K562 (cell line): ENCODE measurements around the gene PUM1. TPM values are rescaled to one million over a fixed set of nuclear protein-coding genes. Genes with fewer than 3 reads are reported as not detected.

Experiments
- CAMTA2 ChIP-seq: fragments of 250-450 bp; sonication (Bioruptor Pico); conservative IDR thresholded peaks from 2 replicates; pipeline ENCODE4 v1.5.1; 2022
- CREB3 ChIP-seq: fragments of 450-650 bp; conservative IDR thresholded peaks from 2 replicates; pipeline ENCODE4 v1.6.1; 2016; ENCODE audit warnings: missing genetic modification characterization, low read depth, mild to moderate bottlenecking, missing compliant biosample characterization, moderate library complexity
- MED1 ChIP-seq: sonication (generic); formaldehyde crosslinking; IDR thresholded peaks from 2 replicates; pipeline ENCODE4 v1.8.1; 2023; ENCODE audit warnings: missing genetic modification reagents, borderline replicate concordance
- MIER1 ChIP-seq: fragments of 450-650 bp; IDR thresholded peaks from 2 replicates; pipeline ENCODE4 v1.6.1; 2016; ENCODE audit warnings: antibody characterized with exemption, mild to moderate bottlenecking, low read depth
- MTA3 ChIP-seq: fragments of 450-650 bp; formaldehyde crosslinking; IDR thresholded peaks from 2 replicates; pipeline ENCODE4 v1.6.1; 2017; ENCODE audit warnings: mild to moderate bottlenecking, borderline replicate concordance
- OTX1 ChIP-seq: fragments of 450-650 bp; formaldehyde crosslinking; IDR thresholded peaks from 2 replicates; pipeline ENCODE4 v1.4.0; 2022; ENCODE audit warnings: mild to moderate bottlenecking
- PHB2 ChIP-seq: fragments of 450-650 bp; IDR thresholded peaks from 2 replicates; pipeline ENCODE4 v1.6.1; 2017; ENCODE audit warnings: low read depth
- PKNOX1 ChIP-seq: fragments of 450-650 bp; IDR thresholded peaks from 2 replicates; pipeline ENCODE4 v1.6.1; 2016
- SAFB2 ChIP-seq: fragments of 200-400 bp; formaldehyde crosslinking; IDR thresholded peaks from 2 replicates; pipeline ENCODE4 v1.6.1; 2018; ENCODE audit warnings: borderline replicate concordance, low read length, low read depth, moderate library complexity; ENCODE audit not compliant: severe bottlenecking
- SOX6 ChIP-seq: fragments of 450-650 bp; IDR thresholded peaks from 2 replicates; pipeline ENCODE4 v1.6.1; 2014; ENCODE audit warnings: mild to moderate bottlenecking
- ZMIZ1 ChIP-seq, 2 experiments: fragments of 150-350 bp in 1 of 2; IDR thresholded peaks; 2 replicates each; pipeline ENCODE4 v1.6.1; 2012 to 2016; ENCODE audit warnings: low read depth in 2 of 2, low read length in 2 of 2, mild to moderate bottlenecking in 1 of 2, moderate library complexity in 1 of 2
- ZNF124 ChIP-seq: sonication (generic); formaldehyde crosslinking; IDR thresholded peaks from 2 replicates; pipeline ENCODE4 v1.8.1; 2022; ENCODE audit warnings: missing genetic modification reagents
- ZNF644 ChIP-seq: fragments of 200-800 bp; sonication (Bioruptor generic); IDR thresholded peaks from 2 replicates; pipeline ENCODE4 v1.6.1; 2016; ENCODE audit warnings: low read depth, missing genetic modification characterization, missing compliant biosample characterization
- ZNF740 ChIP-seq, 3 experiments: fragments of 200-800 bp in 1 of 3; sonication (Bioruptor generic) in 1 of 3; sonication (generic) in 1 of 3; formaldehyde crosslinking in 1 of 3; IDR thresholded peaks; 2 replicates each; pipeline versions ENCODE4 v1.6.1 to v1.8.0; 2016 to 2022; ENCODE audit warnings: mild to moderate bottlenecking in 2 of 3, missing compliant biosample characterization in 2 of 3, missing genetic modification characterization in 2 of 3, missing genetic modification reagents in 1 of 3
- polyA plus RNA-seq, 8 experiments: library from polyadenylated mRNA; depleted of rRNA in 4 of 8; stranded (reverse) in 5 of 8; unstranded in 3 of 8; fragments of >200 nt; fragmentation: Nextera tagmentation in 2 of 8; fragmentation: Illumina TruSeq in 1 of 8; extraction: Ambion mirVana in 2 of 8; extraction: Trizol in 1 of 8; gene quantifications; 2 replicates each; pipeline versions ENCODE4 v1.2.1 to v1.2.3, GENCODE V29; 2011 to 2014; ENCODE audit warnings: inconsistent platforms in 1 of 8, missing spikeins in 1 of 8
- total RNA-seq, 7 experiments: library from RNA; depleted of rRNA in 6 of 7; stranded (reverse); fragments of >200 nt in 6 of 7; fragmentation: Illumina TruSeq in 2 of 7; extraction: Trizol in 2 of 7; gene quantifications; 2 replicates each; pipeline versions ENCODE4 v1.2.1 to v1.2.3, GENCODE V29; 2011 to 2021; ENCODE audit warnings: low replicate concordance in 1 of 7
- TF ChIP-seq, protein P1 (sequence below): fragments of 250-450 bp; sonication (Bioruptor Pico); IDR thresholded peaks from 2 replicates; pipeline ENCODE4 v1.4.0; 2020; ENCODE audit warnings: mild to moderate bottlenecking, moderate library complexity

PUM1 gene
- total and polyA plus RNA-seq, 9 of the 15 experiments (the other 6 are each of a cell fraction or from before 2014, with no cell fraction given) = 37.7 to 104 (median 55.7) TPM

GRCh38 chr1:31065310-31066217, at the start of gene PUM1 (continued):
- TF ChIP-seq ZNF644 (tag) = no peak
- TF ChIP-seq CAMTA2 (CRISPR knock-in tag) = 0 out of 2 replicates have a peak, but pooled peaks have one; percentile 73
- peak; percentile 95 for TF ChIP-seq MTA3
- TF ChIP-seq, protein P1, sequence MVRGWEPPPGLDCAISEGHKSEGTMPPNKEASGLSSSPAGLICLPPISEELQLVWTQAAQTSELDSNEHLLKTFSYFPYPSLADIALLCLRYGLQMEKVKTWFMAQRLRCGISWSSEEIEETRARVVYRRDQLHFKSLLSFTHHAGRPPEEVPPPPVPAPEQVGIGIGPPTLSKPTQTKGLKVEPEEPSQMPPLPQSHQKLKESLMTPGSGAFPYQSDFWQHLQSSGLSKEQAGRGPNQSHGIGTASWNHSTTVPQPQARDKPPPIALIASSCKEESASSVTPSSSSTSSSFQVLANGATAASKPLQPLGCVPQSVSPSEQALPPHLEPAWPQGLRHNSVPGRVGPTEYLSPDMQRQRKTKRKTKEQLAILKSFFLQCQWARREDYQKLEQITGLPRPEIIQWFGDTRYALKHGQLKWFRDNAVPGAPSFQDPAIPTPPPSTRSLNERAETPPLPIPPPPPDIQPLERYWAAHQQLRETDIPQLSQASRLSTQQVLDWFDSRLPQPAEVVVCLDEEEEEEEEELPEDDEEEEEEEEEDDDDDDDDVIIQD (CRISPR knock-in tag) = peak; percentile 90
- TF ChIP-seq PHB2 = no peak
- TF ChIP-seq CREB3 (tag) = peak; percentile 86; the same call in 1 of the 2 replicates
- TF ChIP-seq MED1 (CRISPR knock-in tag) = 0 out of 2 replicates have a peak, but pooled peaks have one; percentile 54
- no peak for TF ChIP-seq ZNF124 (CRISPR knock-in tag)
- 0 out of 2 replicates have a peak, but pooled peaks have one; percentile 45 for TF ChIP-seq MIER1
- TF ChIP-seq OTX1 (CRISPR knock-in tag) = no peak
- TF ChIP-seq SAFB2 = no peak
- peak; percentile 74 for TF ChIP-seq SOX6
- peak; percentile 6; the same call in 1 of the 2 replicates for TF ChIP-seq PKNOX1
- peak; percentile 89 for TF ChIP-seq ZNF740 (CRISPR knock-in tag; IDR thresholded peaks at IDR 0.05)
- TF ChIP-seq ZNF740 (tag; IDR thresholded peaks at IDR 0.05) = peak in 1 of 2 experiments; percentile 81; a peak in 2 of 4 replicates
- TF ChIP-seq ZMIZ1 (IDR thresholded peaks at IDR 0.05; ENCODE audit: low read depth in 2 of 2, low read length in 2 of 2) = peak in 1 of 2 experiments; percentile 65; a peak in 1 of 4 replicates
